Muscle of arm (tissue), 12 donors: Measurements from ENCODE around the gene OTOP2. TPM values are rescaled to one million over a fixed set of nuclear protein-coding genes. Genes with fewer than 3 reads are reported as not detected.
A peak's percentile ranks its signal among the peaks of the same experiment; 100 is the strongest.

Experiments used
- DNase-seq: peaks from one replicate; pipeline ENCODE4 v3.0.0-alpha.2; 2013
- polyA plus RNA-seq, 12 donors: library from polyadenylated mRNA; unstranded; fragments of 120-200 nt; gene quantifications; one replicate each; pipeline ENCODE4 v1.2.1, GENCODE V29; 2013; ENCODE audit not compliant: insufficient read length in 12 of 12

OTOP2 gene
- polyA plus RNA-seq, 12 donors = 0.15 TPM; not detected in 11

- peak; percentile 50 for DNase-seq
Measured at GRCh38 chr17:74923538-74924249, 379 bp upstream of the OTOP2 start.

DNA sequence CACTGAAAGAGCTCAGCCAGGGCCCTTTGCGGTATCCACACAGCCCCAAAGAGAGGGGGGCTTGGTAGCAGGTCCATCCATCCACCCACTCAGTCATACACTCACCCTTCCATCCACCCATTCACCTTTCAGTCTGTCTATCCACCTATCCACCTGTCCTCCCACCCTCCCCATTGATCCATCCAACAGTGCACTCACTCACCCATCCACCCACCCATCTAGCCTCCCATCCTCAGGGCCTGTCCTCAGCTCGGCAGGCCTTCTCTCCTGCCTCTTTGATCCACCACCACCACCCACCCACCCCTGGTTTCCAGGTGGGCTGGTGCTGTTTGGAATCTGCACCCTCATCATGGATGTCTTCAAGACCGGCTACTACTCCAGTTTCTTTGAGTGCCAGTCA lies 1.2 kb downstream of the OTOP2 start:
- no peak for DNase-seq

DNA sequence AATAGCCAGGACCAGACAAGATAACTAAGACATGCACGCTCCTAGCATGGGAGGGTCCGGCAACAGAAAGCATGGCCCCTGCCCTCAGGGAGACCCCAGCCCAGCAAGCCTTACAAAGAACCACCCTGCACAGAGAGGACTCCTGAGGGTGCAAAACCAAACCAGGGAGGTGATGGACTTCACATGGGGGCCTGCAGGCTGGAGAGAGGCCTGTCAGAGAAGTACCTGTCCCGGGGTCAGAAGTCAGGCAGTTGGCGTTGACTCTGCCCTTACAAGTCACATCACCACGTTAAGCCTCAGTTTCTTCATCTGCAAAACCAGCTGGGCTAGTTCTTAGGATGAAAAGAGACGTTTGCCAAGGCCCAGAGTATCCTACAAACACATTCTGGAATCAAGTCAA lies 4.7 kb downstream of the OTOP2 start:
- DNase-seq = no peak

DNA sequence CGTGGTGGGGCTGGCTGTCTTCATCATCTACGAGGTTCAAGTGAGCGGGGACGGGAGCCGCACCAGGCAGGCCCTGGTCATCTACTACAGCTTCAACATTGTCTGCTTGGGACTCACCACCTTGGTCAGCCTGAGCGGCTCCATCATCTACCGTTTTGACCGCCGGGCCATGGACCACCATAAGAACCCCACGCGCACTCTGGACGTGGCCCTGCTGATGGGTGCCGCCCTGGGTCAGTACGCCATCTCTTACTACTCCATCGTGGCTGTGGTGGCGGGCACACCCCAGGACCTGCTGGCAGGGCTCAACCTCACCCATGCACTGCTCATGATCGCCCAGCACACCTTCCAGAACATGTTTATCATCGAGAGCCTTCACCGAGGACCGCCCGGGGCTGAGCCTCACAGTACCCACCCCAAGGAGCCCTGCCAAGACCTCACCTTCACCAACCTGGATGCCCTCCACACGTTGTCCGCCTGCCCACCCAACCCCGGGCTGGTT lies 6.5 kb downstream of the OTOP2 start:
- no peak for DNase-seq

DNA sequence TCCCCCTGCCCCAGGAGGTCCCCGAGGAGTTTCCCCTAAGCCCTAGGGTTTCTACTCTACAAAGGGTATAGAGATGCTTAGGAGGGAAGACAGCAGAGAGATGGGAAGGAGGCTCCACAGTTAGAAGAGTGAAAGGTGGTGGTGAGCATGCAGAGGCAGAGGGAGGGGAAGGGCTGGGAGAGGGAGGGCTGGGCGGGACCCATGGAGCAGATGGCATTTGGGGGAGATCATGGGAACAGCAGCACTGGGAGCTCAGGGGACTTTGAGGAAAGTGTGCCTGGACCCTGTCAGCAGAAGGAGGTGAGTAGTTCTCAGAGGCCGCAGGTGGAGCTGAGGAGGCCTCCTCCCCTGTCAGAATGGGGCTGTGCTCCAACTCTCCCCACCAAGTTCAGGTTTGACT lies 11.0 kb downstream of the OTOP2 start:
- DNase-seq = no peak

GRCh38 chr17:74935585-74936469 lies 11.8 kb downstream of the OTOP2 start, which contains the start of gene OTOP3:
Gene OTOP3, plus strand, starts transcription at chr17:74935898. Its CDS starts 24 bp downstream, at chr17:74935922.
- DNase-seq = no peak

DNA sequence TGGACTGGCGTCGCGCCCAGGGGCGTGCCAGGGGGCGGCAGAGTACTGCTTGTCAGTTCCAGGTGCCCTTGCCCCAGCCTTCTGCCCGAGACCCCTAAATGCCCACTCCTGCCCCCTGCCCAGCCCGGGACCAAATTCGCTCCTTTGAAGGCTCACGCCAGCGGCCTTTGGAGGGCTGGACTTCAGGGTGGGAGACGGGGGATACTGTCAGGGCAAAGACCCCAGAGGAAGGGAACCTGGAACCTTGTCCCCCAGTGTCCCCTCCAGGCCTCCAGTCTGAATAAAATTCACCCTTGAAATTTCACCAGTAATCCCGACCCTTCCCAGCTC lies 12.4 kb downstream of the OTOP2 start:
- no peak for DNase-seq

- no peak for DNase-seq
Measured at GRCh38 chr17:74937064-74938051, 13.3 kb downstream of the OTOP2 start.

GRCh38 chr17:74938194-74938950 lies 14.3 kb downstream of the OTOP2 start:
- no peak for DNase-seq

DNA sequence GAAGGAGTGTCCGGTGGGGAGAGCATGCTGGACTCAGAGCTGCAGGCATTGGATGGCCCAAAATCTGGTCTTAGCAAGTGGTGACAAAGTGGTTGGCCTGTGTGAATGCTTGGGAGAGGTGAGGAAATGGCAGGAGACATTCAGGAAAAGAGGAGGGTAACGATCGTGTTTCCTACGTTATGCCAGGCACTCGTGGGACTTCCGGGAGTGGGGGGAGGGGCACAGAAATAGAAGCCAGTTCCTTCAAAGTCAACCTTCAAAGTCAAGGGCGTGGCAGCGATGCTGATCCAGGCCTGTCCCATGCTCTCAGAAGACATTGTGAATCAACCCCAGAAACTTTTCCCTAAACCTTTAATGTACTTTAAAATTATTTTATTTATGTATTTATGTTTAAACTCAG lies 15.5 kb downstream of the OTOP2 start:
- no peak for DNase-seq

DNA sequence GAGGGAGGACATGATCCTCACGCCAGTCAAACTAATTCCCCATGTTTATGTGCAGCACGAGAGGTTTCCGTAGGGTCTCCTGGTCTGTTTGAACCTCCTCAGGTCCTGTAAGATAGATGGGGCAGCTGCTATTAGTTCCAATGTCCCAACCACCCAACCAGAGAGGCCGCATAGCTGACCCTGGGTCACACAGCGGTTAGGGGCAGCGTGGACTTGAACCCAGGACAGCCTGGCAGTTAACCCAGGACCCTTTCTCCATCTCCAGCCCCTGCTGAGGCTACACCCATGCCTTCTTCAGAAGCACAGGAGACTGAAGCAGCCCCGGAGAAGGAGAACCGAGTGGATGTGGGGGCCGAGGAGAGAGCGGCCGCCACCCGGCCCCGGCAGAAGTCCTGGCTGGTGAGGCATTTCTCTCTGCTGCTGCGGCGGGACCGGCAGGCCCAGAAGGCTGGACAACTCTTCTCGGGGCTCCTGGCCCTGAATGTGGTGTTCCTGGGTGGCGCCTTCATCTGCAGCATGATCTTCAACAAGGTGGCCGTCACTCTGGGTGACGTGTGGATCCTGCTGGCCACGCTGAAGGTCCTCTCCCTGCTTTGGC lies 17.2 kb downstream of the OTOP2 start:
- no peak for DNase-seq

DNA sequence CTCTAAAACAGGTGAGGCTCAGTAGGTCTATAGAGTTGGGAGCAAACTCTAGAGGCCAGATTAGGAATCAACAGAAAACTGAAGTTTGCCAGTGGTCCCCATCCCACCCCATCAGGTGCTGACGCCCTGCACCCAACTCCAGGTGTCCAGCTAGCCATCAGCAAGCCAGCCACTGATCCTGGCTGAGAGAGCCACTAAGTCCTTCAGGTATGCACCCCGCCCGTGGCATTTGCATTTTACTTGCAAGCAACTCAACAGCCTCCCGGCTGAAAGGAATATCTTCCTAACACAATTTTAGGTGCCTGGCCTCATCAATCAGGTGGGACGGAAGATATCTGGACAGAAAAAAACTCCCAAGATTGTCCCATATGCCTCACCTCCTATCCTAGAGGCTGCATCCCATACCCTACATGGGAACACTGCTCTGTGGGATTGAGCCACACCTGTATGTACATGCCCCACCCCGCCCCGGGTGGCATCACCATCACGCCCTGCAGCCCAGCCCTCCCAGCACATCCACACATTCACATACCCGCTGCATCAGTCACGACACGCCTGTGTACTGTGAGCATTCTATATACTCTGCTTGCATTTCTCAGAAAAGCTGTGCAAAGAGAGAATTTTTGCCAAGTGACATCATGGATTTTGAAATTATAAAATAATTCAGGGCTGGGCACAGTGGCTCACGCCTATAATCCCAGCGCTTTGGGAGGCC lies 19.9 kb downstream of the OTOP2 start:
- DNase-seq = no peak

DNA sequence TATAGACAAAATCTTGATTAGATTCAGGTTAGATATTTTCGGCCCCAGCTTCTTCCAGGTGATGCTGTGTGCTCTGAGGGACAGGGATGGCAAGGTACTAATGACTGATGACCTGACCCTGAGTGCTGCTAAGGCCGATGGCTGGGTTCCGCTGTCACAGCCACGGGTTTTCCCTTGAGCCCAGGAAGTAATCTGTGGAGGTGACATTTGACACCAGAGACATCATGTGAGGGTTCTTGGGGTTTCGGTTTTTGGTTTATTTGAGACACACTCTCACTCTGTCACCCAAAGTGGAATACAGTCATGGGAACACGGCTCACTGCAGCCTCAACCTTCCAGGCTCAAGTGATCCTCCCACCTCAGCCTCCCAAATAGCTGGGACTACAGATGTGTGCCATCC lies 21.5 kb downstream of the OTOP2 start:
- DNase-seq = no peak

GRCh38 chr17:74946641-74947040 lies 22.6 kb downstream of the OTOP2 start:
- DNase-seq = no peak

DNA sequence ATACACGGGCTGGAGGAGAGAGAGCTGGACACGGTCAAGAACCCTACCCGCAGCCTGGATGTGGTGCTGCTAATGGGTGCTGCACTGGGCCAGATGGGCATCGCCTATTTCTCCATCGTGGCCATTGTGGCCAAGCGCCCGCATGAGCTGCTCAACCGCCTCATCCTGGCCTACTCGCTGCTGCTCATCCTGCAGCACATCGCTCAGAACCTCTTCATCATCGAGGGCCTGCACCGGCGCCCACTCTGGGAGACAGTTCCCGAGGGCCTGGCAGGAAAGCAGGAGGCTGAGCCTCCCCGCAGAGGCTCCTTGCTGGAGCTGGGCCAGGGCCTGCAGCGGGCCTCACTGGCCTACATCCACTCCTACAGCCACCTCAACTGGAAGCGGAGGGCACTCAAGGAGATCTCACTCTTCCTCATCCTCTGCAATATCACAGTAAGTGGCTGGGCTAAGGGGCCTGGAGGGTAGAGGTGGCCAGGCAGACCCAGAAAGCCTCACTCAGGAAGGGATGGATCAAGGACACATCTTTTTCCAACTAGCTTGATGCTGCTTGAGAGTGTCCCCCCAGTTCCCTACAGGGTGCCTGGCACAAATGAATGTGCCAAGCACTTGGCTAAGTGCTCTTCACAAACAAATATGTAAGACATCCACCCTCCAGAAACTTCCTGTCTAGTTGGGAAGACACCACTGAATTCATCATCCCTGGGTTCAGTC lies 23.1 kb downstream of the OTOP2 start:
- no peak for DNase-seq

DNA sequence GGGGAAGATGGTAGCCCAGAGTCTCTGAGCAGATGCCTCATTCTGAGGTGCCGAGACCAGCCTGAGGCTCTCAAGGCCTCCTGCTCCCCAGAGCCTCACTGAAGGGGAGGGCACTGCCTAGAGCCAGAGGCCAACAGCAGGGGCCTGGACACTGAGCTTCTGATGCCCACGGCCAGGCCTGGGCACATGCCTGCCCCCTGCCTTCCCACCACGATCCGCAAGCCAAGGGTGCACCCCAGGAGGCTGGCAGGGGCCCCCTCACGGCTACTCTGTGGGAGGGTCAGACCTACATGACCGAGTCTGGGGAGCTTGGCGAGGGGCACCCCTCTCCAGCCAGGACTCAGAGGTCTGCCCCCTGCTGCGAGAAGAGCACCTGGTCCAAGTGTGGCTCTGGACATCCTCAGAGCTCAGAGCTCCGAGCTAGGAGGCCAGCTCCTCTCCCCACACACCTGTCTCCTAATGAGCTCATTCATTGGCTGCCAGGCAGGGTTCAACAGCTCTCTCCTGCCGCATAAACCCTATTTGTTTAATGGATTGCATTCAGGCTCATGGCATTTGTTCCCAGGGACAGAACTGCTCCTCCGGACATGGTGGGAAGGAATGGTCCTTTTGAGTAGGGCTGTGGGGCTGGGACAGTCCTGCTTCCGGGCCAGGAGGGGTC lies 25.5 kb downstream of the OTOP2 start:
- DNase-seq = no peak

DNA sequence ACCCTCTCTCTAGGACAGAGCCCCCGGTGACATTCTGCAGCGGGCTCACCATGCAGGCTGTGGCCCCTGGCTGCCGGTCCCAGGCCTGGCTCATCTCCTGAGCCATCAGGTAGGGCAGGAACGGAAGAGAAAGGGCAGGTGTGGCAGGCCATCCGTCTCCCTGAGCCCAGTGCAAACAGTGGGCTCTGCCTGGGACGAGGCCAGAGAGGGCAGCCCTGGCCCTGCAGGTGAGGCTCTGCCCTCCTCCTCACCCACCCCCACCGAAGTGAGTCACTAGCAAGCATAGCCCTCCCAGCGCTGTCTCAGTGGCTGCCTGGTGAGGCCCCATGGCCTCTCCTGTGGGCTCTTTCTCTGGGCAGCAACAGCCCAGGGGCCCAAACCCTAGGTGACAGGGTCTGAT lies 26.1 kb downstream of the OTOP2 start:
- no peak for DNase-seq

- DNase-seq = no peak
Measured at GRCh38 chr17:74951065-74951464, 27.0 kb downstream of the OTOP2 start.
